ENCODE measurements around the gene SP1. TPM values are rescaled to one million over a fixed set of nuclear protein-coding genes. Genes with fewer than 3 reads are reported as not detected.

The SP1 gene
- total and polyA plus RNA-seq, 9 of the 15 experiments (the other 6 are each of a cell fraction or from before 2014, with no cell fraction given) = 8.0 to 65.5 (median 41.6) TPM

- no peak for TF ChIP-seq RERE (CRISPR knock-in tag; IDR thresholded peaks at IDR 0.05; ENCODE audit: borderline replicate concordance)
- TF ChIP-seq E2F8 (IDR thresholded peaks at IDR 0.05; ENCODE audit: low read depth, partially characterized antibody) = peak; percentile 93
- no peak for TF ChIP-seq CGGBP1 (CRISPR knock-in tag; IDR thresholded peaks at IDR 0.05)
- TF ChIP-seq TEAD4 (IDR thresholded peaks at IDR 0.05; ENCODE audit: low read length) = peak; percentile 51
- no peak for TF ChIP-seq TEAD4 (CRISPR knock-in tag; IDR thresholded peaks at IDR 0.05; ENCODE audit: borderline replicate concordance)
- no peak for TF ChIP-seq MAFG (tag; conservative IDR thresholded peaks at IDR 0.05)
- TF ChIP-seq SMARCE1 (IDR thresholded peaks at IDR 0.05) = peak; percentile 44; the same call in 1 of the 2 replicates
- no peak for TF ChIP-seq HIVEP1 (CRISPR knock-in tag; IDR thresholded peaks at IDR 0.05)
- TF ChIP-seq SRSF3 (IDR thresholded peaks at IDR 0.05; ENCODE audit: insufficient read depth, low read length) = no peak
- TF ChIP-seq NEUROD1 (IDR thresholded peaks at IDR 0.05; ENCODE audit: borderline replicate concordance, low read depth, low read length, partially characterized antibody) = peak; percentile 69
- peak; percentile 94 for TF ChIP-seq CREB1 (IDR thresholded peaks at IDR 0.05)
- peak; percentile 95 for TF ChIP-seq CREB1 (CRISPR knock-in tag; IDR thresholded peaks at IDR 0.05)
- peak; percentile 98 for TF ChIP-seq CREM (IDR thresholded peaks at IDR 0.05; ENCODE audit: low read depth)
- TF ChIP-seq GTF2B (IDR thresholded peaks at IDR 0.05; ENCODE audit: extremely low read depth, insufficient read length) = peak; percentile 47
- TF ChIP-seq THAP12 (CRISPR knock-in tag; IDR thresholded peaks at IDR 0.05) = peak; percentile 100
- TF ChIP-seq SIN3A (IDR thresholded peaks at IDR 0.05; ENCODE audit: borderline replicate concordance in 2 of 2, control insufficient read depth in 1 of 2, low read depth in 2 of 2, low read length in 2 of 2) = peak in 1 of 2 experiments; percentile 63; a peak in 1 of 4 replicates
Measured at GRCh38 chr12:53451661-53452158, 71.7 kb downstream of the SP1 start, which contains the start of gene PCBP2 (continued).
